Mesenchymal stem cell (in vitro differentiated cells and primary cell): ENCODE measurements around the gene PPP1R27.

ENCODE experiments used
- DNase-seq: peaks from one replicate; pipeline ENCODE4 v3.0.0-alpha.2; 2013
- H2AFZ ChIP-seq: one replicate; pipeline ENCODE4 v1.6.1; 2013; ENCODE audit warnings: low read depth, mild to moderate bottlenecking, control low read depth, inconsistent platforms, low read length, moderate library complexity
- H2AK5ac ChIP-seq: 2 replicates; pipeline ENCODE4 v1.6.1; 2013; ENCODE audit warnings: low read length, moderate library complexity, mild to moderate bottlenecking, inconsistent platforms; ENCODE audit not compliant: severe bottlenecking
- H2BK120ac ChIP-seq: one replicate; pipeline ENCODE4 v1.6.1; 2013; ENCODE audit warnings: low read depth, mild to moderate bottlenecking, inconsistent platforms, low read length, moderate library complexity
- H2BK12ac ChIP-seq, 2 experiments: one replicate each; pipeline ENCODE4 v1.6.1; 2013; ENCODE audit warnings: inconsistent platforms in 2 of 2, low read length in 2 of 2, mild to moderate bottlenecking in 2 of 2, moderate library complexity in 2 of 2, control low read depth in 1 of 2
- H2BK15ac ChIP-seq: one replicate; pipeline ENCODE4 v1.6.1; 2013; ENCODE audit warnings: mild to moderate bottlenecking, low read depth, inconsistent platforms; ENCODE audit not compliant: poor library complexity, severe bottlenecking
- H2BK5ac ChIP-seq: 2 replicates; pipeline ENCODE4 v1.6.1; 2013; ENCODE audit warnings: low read depth, mild to moderate bottlenecking, low read length, control low read depth, inconsistent platforms; ENCODE audit not compliant: poor library complexity, severe bottlenecking
- H3K14ac ChIP-seq, 2 experiments: one replicate each; pipeline ENCODE4 v1.6.1; 2013; ENCODE audit warnings: inconsistent platforms in 2 of 2, low read length in 2 of 2, control low read depth in 1 of 2, mild to moderate bottlenecking in 1 of 2, moderate library complexity in 1 of 2
- H3K18ac ChIP-seq, 2 experiments: one replicate each; pipeline ENCODE4 v1.6.1; 2013; ENCODE audit warnings: inconsistent platforms in 2 of 2, low read length in 2 of 2, control low read depth in 1 of 2, low read depth in 1 of 2, mild to moderate bottlenecking in 1 of 2
- H3K23ac ChIP-seq, 2 experiments: one replicate each; pipeline ENCODE4 v1.6.1; 2013; ENCODE audit warnings: inconsistent platforms in 2 of 2, low read length in 2 of 2, mild to moderate bottlenecking in 2 of 2, moderate library complexity in 2 of 2, control low read depth in 1 of 2
- H3K27ac ChIP-seq: 2 replicates; pipeline ENCODE4 v1.5.1; 2013; ENCODE audit warnings: mild to moderate bottlenecking, moderate library complexity, low read length, control low read depth, inconsistent platforms; ENCODE audit not compliant: poor library complexity, severe bottlenecking
- H3K27me3 ChIP-seq, 2 experiments: 2 replicates each; pipeline versions ENCODE4 v1.6.1 to v1.7.0; 2013; ENCODE audit warnings: low read length in 2 of 2, mild to moderate bottlenecking in 2 of 2, moderate library complexity in 2 of 2, control low read depth in 1 of 2, inconsistent platforms in 1 of 2; ENCODE audit not compliant: control insufficient read depth in 1 of 2, insufficient read depth in 1 of 2
- H3K36me3 ChIP-seq, 2 experiments: 2 replicates each; pipeline versions ENCODE4 v1.6.1 to v1.7.0; 2013; ENCODE audit warnings: low read length in 2 of 2, control low read depth in 1 of 2, inconsistent platforms in 1 of 2, low read depth in 1 of 2, mild to moderate bottlenecking in 1 of 2; ENCODE audit not compliant: insufficient read depth in 2 of 2, control insufficient read depth in 1 of 2
- H3K4ac ChIP-seq, 2 experiments: one replicate each; pipeline ENCODE4 v1.6.1; 2013; ENCODE audit warnings: inconsistent platforms in 2 of 2, low read length in 2 of 2, mild to moderate bottlenecking in 2 of 2, moderate library complexity in 2 of 2, control low read depth in 1 of 2, low read depth in 1 of 2
- H3K4me1 ChIP-seq: 2 replicates; pipeline ENCODE4 v1.6.1; 2013; ENCODE audit warnings: low read depth, low read length, control low read depth; ENCODE audit not compliant: control insufficient read depth, insufficient read depth
- H3K4me2 ChIP-seq: 2 replicates; pipeline ENCODE4 v1.6.1; 2013; ENCODE audit warnings: low read length, mild to moderate bottlenecking, inconsistent platforms; ENCODE audit not compliant: poor library complexity, severe bottlenecking
- H3K4me3 ChIP-seq, 2 experiments: 2 replicates each; pipeline versions ENCODE4 v1.5.1 to v1.7.0; 2013; ENCODE audit warnings: low read length in 2 of 2, mild to moderate bottlenecking in 2 of 2, control low read depth in 1 of 2, low read depth in 1 of 2; ENCODE audit not compliant: insufficient read depth in 1 of 2
- H3K79me1 ChIP-seq: replicated peaks from 2 replicates; pipeline ENCODE4 v1.6.1; 2013; ENCODE audit warnings: mild to moderate bottlenecking, control low read depth, low read length, inconsistent platforms; ENCODE audit not compliant: poor library complexity, severe bottlenecking
- H3K9ac ChIP-seq: 2 replicates; pipeline ENCODE4 v1.7.0; 2013; ENCODE audit warnings: mild to moderate bottlenecking, low read length, moderate library complexity
- H3K9me3 ChIP-seq: 2 replicates; pipeline ENCODE4 v1.7.0; 2013; ENCODE audit warnings: mild to moderate bottlenecking, low read length; ENCODE audit not compliant: control insufficient read depth
- H4K8ac ChIP-seq: one replicate; pipeline ENCODE4 v1.6.1; 2013; ENCODE audit warnings: inconsistent platforms, mild to moderate bottlenecking, low read length, moderate library complexity
- H4K91ac ChIP-seq: one replicate; pipeline ENCODE4 v1.6.1; 2013; ENCODE audit warnings: mild to moderate bottlenecking, low read length, inconsistent platforms
- WGBS: methylation state at CpG from one replicate; pipeline ENCODE4 v1.1.7; 2013; ENCODE audit warnings: mixed read lengths; 5-methylcytosine and 5-hydroxymethylcytosine counted together

Gene PPP1R27

DNA sequence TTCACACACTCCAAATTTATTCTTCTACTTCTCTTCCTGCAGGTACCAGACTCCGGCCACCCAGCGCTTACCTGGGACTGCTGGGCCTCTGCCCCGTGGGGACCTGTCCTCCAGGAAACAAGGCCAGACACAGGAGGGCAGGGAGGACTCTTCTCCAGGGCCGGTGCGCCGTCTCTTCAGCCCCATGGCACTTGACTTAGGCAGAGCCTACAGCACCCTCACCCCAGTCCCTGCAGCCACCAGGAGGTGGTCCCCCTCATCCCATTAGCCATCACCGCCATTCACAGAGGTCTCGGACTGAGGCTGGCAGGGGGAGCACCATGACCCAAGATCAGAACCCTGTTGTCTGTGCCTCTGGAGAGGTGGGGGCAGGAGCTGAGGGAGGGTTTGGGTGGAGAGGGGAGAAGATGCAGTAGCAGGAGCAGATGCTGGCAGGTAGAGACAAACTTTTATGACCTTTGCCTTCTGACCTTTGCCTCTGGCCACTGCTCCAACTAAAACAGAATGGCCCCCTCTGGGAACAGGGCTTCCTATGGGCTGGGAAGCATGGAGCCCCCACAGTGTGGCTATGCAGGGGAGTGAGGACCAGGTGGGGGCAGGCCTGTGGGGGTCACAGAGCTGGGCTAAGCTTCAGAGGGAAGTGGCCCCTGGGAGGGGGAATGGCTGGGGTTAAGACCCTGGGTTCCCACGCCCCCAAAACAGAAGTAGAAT, 32.6 kb downstream of the PPP1R27 start:
- Histone ChIP-seq H3K4ac (no peak overlapping the region), H3K18ac (no peak overlapping the region), H3K79me1 (no peaks in the 10 kb centered on the region), H2BK120ac (no peak overlapping the region), H3K9me3 (peaks cover 6% of the 10 kb centered on the region), H3K9ac (no peak overlapping the region), H3K4me1 (peaks cover 16% of the 10 kb centered on the region), H2BK5ac (no peak overlapping the region), H2BK12ac (no peak overlapping the region), H3K36me3 (no peaks in the 10 kb centered on the region), H2AK5ac (no peak overlapping the region), H2BK15ac (no peak overlapping the region), H2AFZ (no peak overlapping the region), H3K27me3 (peaks cover 63 to 67% of the 10 kb centered on the region in 2 experiments), H3K4me2 (no peak overlapping the region), H3K27ac (no peak overlapping the region), H3K14ac (no peak overlapping the region), H4K8ac (no peak overlapping the region), H3K4me3 (no peak overlapping the region), H4K91ac (no peak overlapping the region), H3K23ac (no peak overlapping the region)
- DNase-seq, result no peak
- 89% methylated on average over 9 of the region's 9 CpGs for WGBS

DNA sequence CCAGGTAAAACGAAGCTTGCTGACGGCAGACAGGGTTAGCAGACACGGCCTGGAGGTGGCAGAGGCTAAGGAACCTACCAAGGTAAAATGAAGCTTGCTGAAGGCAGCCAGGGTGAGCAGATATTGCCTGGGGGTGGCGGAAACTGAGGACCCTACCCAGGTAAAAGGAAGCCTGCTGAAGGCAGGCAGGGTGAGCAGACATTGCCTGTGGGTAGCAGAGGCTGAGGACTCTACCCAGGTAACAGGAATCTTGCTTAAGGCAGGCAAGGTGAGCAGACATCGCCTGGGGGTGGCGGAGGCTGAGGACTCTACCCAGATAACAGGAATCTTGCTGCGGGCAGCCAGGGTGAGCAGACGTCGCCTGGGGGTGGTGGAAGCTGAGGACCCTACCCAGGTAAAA, 33.5 kb downstream of the PPP1R27 start:
- WGBS, result 85% methylated on average over 9 of the region's 9 CpGs
- Histone ChIP-seq H3K4me2 (no peak overlapping the region), H3K23ac (no peak overlapping the region)

DNA sequence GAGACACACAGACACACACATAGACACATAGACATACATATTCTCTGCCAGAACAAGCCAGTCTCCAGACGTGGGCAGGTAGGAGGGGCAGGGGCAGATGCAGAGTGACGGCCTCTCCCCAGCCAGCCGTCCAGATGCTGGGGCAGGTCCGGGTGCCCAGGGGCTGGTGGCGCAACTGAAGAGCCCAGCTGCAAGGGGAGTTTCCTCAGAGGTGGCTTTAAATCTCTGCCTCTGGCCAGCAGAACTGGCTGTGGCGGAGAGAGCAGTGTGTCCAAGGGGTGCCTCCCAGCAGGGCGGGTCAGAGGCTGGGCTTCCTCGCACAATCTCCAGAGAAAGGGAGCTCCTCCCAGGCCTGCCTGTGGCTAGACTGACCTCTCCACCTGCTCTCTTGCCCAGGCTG, 40.3 kb downstream of the PPP1R27 start:
- peak; percentile 37 for DNase-seq
- Histone ChIP-seq H3K9me3 (no peaks in the 10 kb centered on the region), H3K4me2 (no peak overlapping the region), H3K23ac (peak overlapping the region in 1 of 2 experiments; percentile 18), H4K8ac (no peak overlapping the region), H4K91ac (no peak overlapping the region), H3K27me3 (peaks cover 5 to 27% of the 10 kb centered on the region in 2 experiments), H3K79me1 (no peaks in the 10 kb centered on the region), H2BK5ac (no peak overlapping the region), H2AFZ (no peak overlapping the region), H2BK12ac (no peak overlapping the region), H3K18ac (no peak overlapping the region), H3K9ac (no peak overlapping the region), H3K4me1 (peaks cover 3% of the 10 kb centered on the region), H3K27ac (no peak overlapping the region), H3K4me3 (no peak overlapping the region), H2BK15ac (no peak overlapping the region), H3K14ac (no peak overlapping the region), H2AK5ac (no peak overlapping the region), H3K4ac (no peak overlapping the region), H3K36me3 (peaks cover 0 to 2% of the 10 kb centered on the region in 2 experiments), H2BK120ac (no peak overlapping the region)
- 48% methylated on average over 8 of the region's 8 CpGs for WGBS

More for the DNA sequence above, 33.5 kb downstream of the PPP1R27 start:
- no peak for DNase-seq
- H3K9ac ChIP-seq, result no peak overlapping the region
- H3K4me1 ChIP-seq, result peaks cover 16% of the 10 kb centered on the region
- H3K18ac ChIP-seq, result no peak overlapping the region
- no peaks in the 10 kb centered on the region for H3K79me1 ChIP-seq
- no peak overlapping the region for H3K27ac ChIP-seq
- no peak overlapping the region for H4K91ac ChIP-seq
- no peak overlapping the region for H2BK5ac ChIP-seq
- no peak overlapping the region for H2AFZ ChIP-seq
- peaks cover 54 to 59% of the 10 kb centered on the region in 2 experiments for H3K27me3 ChIP-seq
- no peaks in the 10 kb centered on the region for H3K36me3 ChIP-seq
- peaks cover 6% of the 10 kb centered on the region for H3K9me3 ChIP-seq
- H2BK12ac ChIP-seq, result no peak overlapping the region
- H3K14ac ChIP-seq, result no peak overlapping the region
- no peak overlapping the region for H4K8ac ChIP-seq
- no peak overlapping the region for H2BK120ac ChIP-seq
- H3K4me3 ChIP-seq, result no peak overlapping the region
- no peak overlapping the region for H2BK15ac ChIP-seq
- no peak overlapping the region for H2AK5ac ChIP-seq
- H3K4ac ChIP-seq, result no peak overlapping the region

DNA sequence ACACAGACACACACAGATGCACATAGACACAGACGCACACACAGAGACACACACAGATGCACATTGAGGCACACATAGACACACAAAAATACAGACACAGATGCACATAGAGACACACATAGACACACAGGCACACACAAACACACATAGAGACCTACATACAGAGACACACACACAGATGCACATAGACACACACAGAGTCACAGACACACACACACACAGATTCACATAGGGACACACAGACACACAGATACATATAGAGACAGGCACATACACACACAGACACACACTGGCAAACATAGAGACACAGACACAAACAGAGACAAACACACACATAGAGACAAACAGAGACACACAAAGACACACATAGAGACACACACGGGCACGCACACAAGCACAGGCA, 40.8 kb downstream of the PPP1R27 start:
- Histone ChIP-seq H3K27ac (no peak overlapping the region), H3K18ac (no peak overlapping the region), H3K9ac (no peak overlapping the region), H3K4me3 (no peak overlapping the region), H2BK15ac (no peak overlapping the region), H3K4me1 (peaks cover 3% of the 10 kb centered on the region), H4K8ac (no peak overlapping the region), H3K27me3 (peaks cover 5 to 27% of the 10 kb centered on the region in 2 experiments), H3K79me1 (no peaks in the 10 kb centered on the region), H3K14ac (no peak overlapping the region), H2AK5ac (no peak overlapping the region), H2BK5ac (no peak overlapping the region), H2BK120ac (no peak overlapping the region), H3K4me2 (no peak overlapping the region), H3K36me3 (peaks cover 0 to 2% of the 10 kb centered on the region in 2 experiments), H2AFZ (no peak overlapping the region), H2BK12ac (no peak overlapping the region), H3K23ac (no peak overlapping the region), H4K91ac (no peak overlapping the region), H3K9me3 (no peaks in the 10 kb centered on the region), H3K4ac (no peak overlapping the region)
- WGBS, result 97% methylated on average over 3 of the region's 3 CpGs
- DNase-seq, result no peak
